ENCODE data around the gene KCNMB2.
"Not testable (repeated sequence)": the region's sequence is repeated elsewhere in the genome, so short reads cannot be mapped to it uniquely, and the experiment has no call there.

Gene KCNMB2

GRCh38 chr3:178826435-178827123 lies 290.3 kb downstream of the KCNMB2 start:
- DNase-seq = no peak

GRCh38 chr3:178827285-178827856 lies 291.1 kb downstream of the KCNMB2 start:
- DNase-seq = no peak

GRCh38 chr3:178833695-178834094 lies 297.5 kb downstream of the KCNMB2 start:
- no peak for DNase-seq

GRCh38 chr3:178835033-178835432 lies 298.8 kb downstream of the KCNMB2 start:
- DNase-seq = no peak

GRCh38 chr3:178837512-178837911 lies 301.3 kb downstream of the KCNMB2 start:
- DNase-seq = no peak

- DNase-seq = no peak
Measured at GRCh38 chr3:178840586-178840985, 304.4 kb downstream of the KCNMB2 start.

GRCh38 chr3:178841011-178841410 lies 304.8 kb downstream of the KCNMB2 start:
- DNase-seq = no peak

- DNase-seq = no peak
Measured at GRCh38 chr3:178844916-178845315, 308.7 kb downstream of the KCNMB2 start.

- DNase-seq = no peak
Measured at GRCh38 chr3:178845420-178846118, 309.3 kb downstream of the KCNMB2 start.

- DNase-seq = no peak
Measured at GRCh38 chr3:178847190-178847589, 311.0 kb downstream of the KCNMB2 start.

- no peak for DNase-seq
Measured at GRCh38 chr3:178849199-178849910, 313.1 kb downstream of the KCNMB2 start.

GRCh38 chr3:178850450-178851190 lies 314.4 kb downstream of the KCNMB2 start:
- no peak for DNase-seq

- no peak for DNase-seq
Measured at GRCh38 chr3:178851564-178851963, 315.3 kb downstream of the KCNMB2 start.

- DNase-seq = no peak
Measured at GRCh38 chr3:178856804-178857203, 320.6 kb downstream of the KCNMB2 start.

- DNase-seq = no peak
Measured at GRCh38 chr3:178859386-178859785, 323.1 kb downstream of the KCNMB2 start.

- not testable (repeated sequence) for DNase-seq
Measured at GRCh38 chr3:178859900-178860436, 323.7 kb downstream of the KCNMB2 start.

- no peak for DNase-seq
Measured at GRCh38 chr3:178868681-178869080, 332.4 kb downstream of the KCNMB2 start.

GRCh38 chr3:178870085-178870484 lies 333.8 kb downstream of the KCNMB2 start:
- DNase-seq = no peak

GRCh38 chr3:178875157-178875556 lies 338.9 kb downstream of the KCNMB2 start:
- DNase-seq = no peak

GRCh38 chr3:178875836-178876235 lies 339.6 kb downstream of the KCNMB2 start:
- DNase-seq = no peak

- no peak for DNase-seq
Measured at GRCh38 chr3:178880274-178880673, 344.0 kb downstream of the KCNMB2 start.
